Heart right ventricle (tissue), 16 donors: ENCODE data around the gene NPB. TPM values are rescaled to one million over a fixed set of nuclear protein-coding genes. Genes with fewer than 3 reads are reported as not detected.

Experiments
- ATAC-seq, 8 donors: fragments of 200-7000 bp; cut with Tn5 transposase; one replicate each; pipeline ENCODE4 v1.9.1; 2020; ENCODE audit warnings: mild to moderate bottlenecking in 8 of 8, moderate library complexity in 8 of 8, moderate number of reproducible peaks in 1 of 8
- DNase-seq, 2 donors: peaks; one replicate each; pipeline ENCODE4 v3.0.0-alpha.2; 2020
- H3K27ac ChIP-seq, 10 donors: fragments of 200-600 bp; sonication (generic) in 2 of 10; one replicate each; pipeline versions ENCODE4 v1.5.0 to v1.8.0; 2020 to 2022; ENCODE audit warnings: mild to moderate bottlenecking in 3 of 10
- H3K27me3 ChIP-seq, 7 donors: fragments of 200-600 bp; one replicate each; pipeline ENCODE4 v1.8.0; 2021 to 2022; ENCODE audit warnings: mild to moderate bottlenecking in 2 of 7
- H3K36me3 ChIP-seq, 9 donors: fragments of 200-600 bp; sonication (generic) in 1 of 9; one replicate each; pipeline versions ENCODE4 v1.5.0 to v1.8.0; 2020 to 2022; ENCODE audit warnings: mild to moderate bottlenecking in 2 of 9
- H3K4me1 ChIP-seq, 9 donors: fragments of 200-600 bp; sonication (generic) in 1 of 9; one replicate each; pipeline versions ENCODE4 v1.5.0 to v1.8.0; 2020 to 2022; ENCODE audit warnings: mild to moderate bottlenecking in 4 of 9
- H3K4me3 ChIP-seq, 10 donors: fragments of 200-600 bp; sonication (generic) in 2 of 10; one replicate each; pipeline versions ENCODE4 v1.5.0 to v1.8.0; 2020 to 2022; ENCODE audit warnings: mild to moderate bottlenecking in 7 of 10, moderate library complexity in 2 of 10
- H3K9me3 ChIP-seq, 11 donors: fragments of 200-600 bp in 10 of 11; sonication (generic) in 2 of 11; one replicate each; pipeline versions ENCODE4 v1.5.0 to v1.8.0; 2013 to 2022; ENCODE audit warnings: mild to moderate bottlenecking in 2 of 11, control low read depth in 1 of 11, moderate library complexity in 1 of 11
- WGBS, 2 donors: extraction: QIAGEN DNeasy Blood & Tissue Kit; methylation state at CpG; one replicate each; pipeline ENCODE4 v1.1.7; 2013; ENCODE audit warnings: inconsistent platforms in 1 of 2; 5-methylcytosine and 5-hydroxymethylcytosine counted together
- intact Hi-C, 10 donors: fragments of 100-400 bp; cut with DNase I; formaldehyde crosslinking; loops; one replicate each; pipeline versions ENCODE4 v1.11.1 to v1.14.2; 2022
- polyA plus RNA-seq, 2 donors: library from polyadenylated mRNA; stranded (reverse); fragments of 200-250 nt; gene quantifications; one replicate each; pipeline ENCODE4 v1.2.3, GENCODE V29; 2013
- total RNA-seq, 10 donors: library from RNA; stranded (reverse); fragmentation: NEBNext Ultra II Directional in 3 of 10; extraction: Animal tissue kit (Norgen Biotek cat#: 25700) in 3 of 10; gene quantifications; one replicate each; pipeline versions ENCODE4 v1.2.1 to v1.2.4, GENCODE V29; 2021 to 2023
- TF ChIP-seq, protein P1 (sequence below), 9 donors: fragments of 200-600 bp; sonication (generic) in 2 of 9; IDR thresholded peaks; one replicate each; pipeline versions ENCODE4 v1.5.0 to v1.8.0; 2021 to 2022; ENCODE audit warnings: antibody characterized with exemption in 9 of 9, mild to moderate bottlenecking in 5 of 9, moderate library complexity in 1 of 9
- donor health status: Arrhythmogenic right ventricular cardiomyopathy.
- donor health status: ischemic (EF 13 %, LVEDD 7.1; RV severe dilation, severe dysfunction).
- donor health status: healthy with polysubstance abuse.
- donor health status: DM: no; HTN: yes; CAD: no.
- donor health status: DM: no; HTN: no; CAD: no.
- donor health status: ischemic (EF 25% LVEDD 6.9; RV normal size, moderate dysfunction).
- donor health status: ischemic (EF 25% LVEDD 5.7; RV mildly dilated, moderate dysfunction).
- donor health status: healthy.
- donor health status: DM: yes; HTN: yes; CAD: no.
- donor health status: Ischemic cardiomyopathy.
- donor health status: ischemic (EF 35%, LVEDD 5.7; RV mildly dilated, moderate dysfunction).
- donor health status: nonischemic (EF 11% LVEDD 7.7; RV severe dilation, severe dysfunction).
- donor health status: DM: yes; HTN: yes; CAD: no.
- donor health status: PGD.
- donor health status: ischemic (EF 29% LVEDD 5.4; RV normal size, mild dysfunction).
- donor health status: nonischemic (EF 23%, LVEDD 6.1; RV moderate dilation, normal function).

NPB gene
- total and polyA plus RNA-seq, 12 donors: 0.13 to 0.83 (median 0.42) TPM

- intact Hi-C loops: no loop called here
- DNase-seq (no peak), ATAC-seq (no peak)
- Histone ChIP-seq H3K4me3 (no peak overlapping the region), H3K4me1 (peaks cover 17 to 50% (median 39%) of the 10 kb centered on the region in 9 donors), H3K27ac (no peak overlapping the region), H3K9me3 (no peaks in the 10 kb centered on the region), H3K36me3 (peaks cover 0 to 46% (median 31%) of the 10 kb centered on the region in 9 donors), H3K27me3 (no peaks in the 10 kb centered on the region)
- TF ChIP-seq, protein P1, sequence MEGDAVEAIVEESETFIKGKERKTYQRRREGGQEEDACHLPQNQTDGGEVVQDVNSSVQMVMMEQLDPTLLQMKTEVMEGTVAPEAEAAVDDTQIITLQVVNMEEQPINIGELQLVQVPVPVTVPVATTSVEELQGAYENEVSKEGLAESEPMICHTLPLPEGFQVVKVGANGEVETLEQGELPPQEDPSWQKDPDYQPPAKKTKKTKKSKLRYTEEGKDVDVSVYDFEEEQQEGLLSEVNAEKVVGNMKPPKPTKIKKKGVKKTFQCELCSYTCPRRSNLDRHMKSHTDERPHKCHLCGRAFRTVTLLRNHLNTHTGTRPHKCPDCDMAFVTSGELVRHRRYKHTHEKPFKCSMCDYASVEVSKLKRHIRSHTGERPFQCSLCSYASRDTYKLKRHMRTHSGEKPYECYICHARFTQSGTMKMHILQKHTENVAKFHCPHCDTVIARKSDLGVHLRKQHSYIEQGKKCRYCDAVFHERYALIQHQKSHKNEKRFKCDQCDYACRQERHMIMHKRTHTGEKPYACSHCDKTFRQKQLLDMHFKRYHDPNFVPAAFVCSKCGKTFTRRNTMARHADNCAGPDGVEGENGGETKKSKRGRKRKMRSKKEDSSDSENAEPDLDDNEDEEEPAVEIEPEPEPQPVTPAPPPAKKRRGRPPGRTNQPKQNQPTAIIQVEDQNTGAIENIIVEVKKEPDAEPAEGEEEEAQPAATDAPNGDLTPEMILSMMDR (IDR thresholded peaks at IDR 0.05): no peak
- 94 to 95% methylated on average over 31 of the region's 31 CpGs for WGBS, 2 donors
These were observed 11.5 kb downstream of the NPB start for GRCh38 chr17:81913394-81914102.

DNA sequence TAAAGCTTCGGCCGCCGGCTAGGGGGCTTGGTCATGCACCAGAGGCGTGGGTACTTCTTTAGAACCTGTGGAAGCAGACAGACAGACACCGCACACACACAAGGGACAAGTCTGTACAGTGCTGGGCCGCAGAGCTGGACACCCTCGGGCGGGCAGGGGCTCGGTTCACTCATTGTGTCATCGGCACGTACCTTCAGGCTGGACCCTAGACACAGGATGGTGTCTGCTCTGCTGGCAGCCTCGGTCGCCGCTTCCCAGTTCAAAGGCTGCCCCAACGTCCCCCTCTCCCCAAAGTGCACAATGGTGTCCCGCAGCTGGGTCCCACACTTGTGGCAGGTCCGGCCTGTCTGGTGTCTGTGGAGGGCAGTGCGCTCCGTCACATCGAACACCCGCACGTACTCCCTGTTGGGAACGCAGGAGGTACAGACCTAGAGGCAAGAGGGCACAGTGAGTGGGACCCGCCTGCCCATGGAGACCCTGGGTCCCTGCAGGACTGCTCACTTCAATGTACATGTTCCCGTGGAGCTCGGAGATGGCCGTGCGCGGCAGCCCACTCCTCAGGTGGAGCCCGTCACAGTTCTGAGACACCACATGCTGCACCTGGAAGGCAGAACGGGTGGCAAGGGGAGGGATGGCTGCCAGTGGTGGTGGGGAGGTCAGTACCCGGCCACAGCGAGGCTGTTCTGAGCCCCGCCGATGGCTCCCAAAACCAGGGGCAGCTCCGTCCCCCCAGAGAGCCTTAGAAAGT, 12.2 kb downstream of the NPB start:
- ATAC-seq (no peak), DNase-seq (no peak)
- peaks cover 17 to 51% (median 40%) of the 10 kb centered on the region in 9 donors for H3K4me1 ChIP-seq
- H3K27me3 ChIP-seq: no peaks in the 10 kb centered on the region
- H3K4me3 ChIP-seq: no peak overlapping the region
- H3K36me3 ChIP-seq: peaks cover 0 to 47% (median 32%) of the 10 kb centered on the region in 9 donors
- 97% methylated on average over 36 of the region's 36 CpGs for WGBS, 2 donors
- intact Hi-C loops: no loop called here
- no peak overlapping the region for H3K27ac ChIP-seq
- TF ChIP-seq, protein P1 (IDR thresholded peaks at IDR 0.05): no peak
- H3K9me3 ChIP-seq: no peaks in the 10 kb centered on the region

DNA sequence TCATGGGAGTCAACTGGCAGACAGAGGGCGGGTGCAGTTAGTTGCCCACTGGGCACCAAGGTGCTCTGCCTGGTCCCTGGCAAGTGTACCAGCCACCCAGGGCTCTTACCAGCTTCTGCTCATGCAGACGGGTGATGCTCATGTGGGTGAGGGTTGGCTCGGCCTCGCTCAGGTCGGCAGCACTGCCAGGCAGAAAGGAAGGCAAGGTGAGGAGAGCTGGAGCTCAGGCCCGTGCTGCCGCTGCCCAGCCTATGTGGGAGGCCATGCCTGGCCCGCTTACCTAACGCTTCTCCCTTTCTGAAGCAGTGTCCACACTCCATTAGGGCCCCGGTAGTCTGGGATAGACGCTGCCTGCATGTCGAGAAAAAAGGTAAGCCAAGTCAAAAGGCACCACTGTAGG, 13.3 kb downstream of the NPB start:
- H3K9me3 ChIP-seq: no peaks in the 10 kb centered on the region
- no peak for ATAC-seq
- intact Hi-C loops: no loop called here
- peaks cover 0 to 58% (median 32%) of the 10 kb centered on the region in 9 donors for H3K36me3 ChIP-seq
- 90 to 93% methylated on average over 12 of the region's 12 CpGs for WGBS, 2 donors
- no peak for DNase-seq
- TF ChIP-seq, protein P1 (IDR thresholded peaks at IDR 0.05): no peak
- no peaks in the 10 kb centered on the region for H3K27me3 ChIP-seq
- no peak overlapping the region for H3K4me3 ChIP-seq
- H3K4me1 ChIP-seq: peaks cover 14 to 52% (median 32%) of the 10 kb centered on the region in 9 donors
- no peak overlapping the region for H3K27ac ChIP-seq

DNA sequence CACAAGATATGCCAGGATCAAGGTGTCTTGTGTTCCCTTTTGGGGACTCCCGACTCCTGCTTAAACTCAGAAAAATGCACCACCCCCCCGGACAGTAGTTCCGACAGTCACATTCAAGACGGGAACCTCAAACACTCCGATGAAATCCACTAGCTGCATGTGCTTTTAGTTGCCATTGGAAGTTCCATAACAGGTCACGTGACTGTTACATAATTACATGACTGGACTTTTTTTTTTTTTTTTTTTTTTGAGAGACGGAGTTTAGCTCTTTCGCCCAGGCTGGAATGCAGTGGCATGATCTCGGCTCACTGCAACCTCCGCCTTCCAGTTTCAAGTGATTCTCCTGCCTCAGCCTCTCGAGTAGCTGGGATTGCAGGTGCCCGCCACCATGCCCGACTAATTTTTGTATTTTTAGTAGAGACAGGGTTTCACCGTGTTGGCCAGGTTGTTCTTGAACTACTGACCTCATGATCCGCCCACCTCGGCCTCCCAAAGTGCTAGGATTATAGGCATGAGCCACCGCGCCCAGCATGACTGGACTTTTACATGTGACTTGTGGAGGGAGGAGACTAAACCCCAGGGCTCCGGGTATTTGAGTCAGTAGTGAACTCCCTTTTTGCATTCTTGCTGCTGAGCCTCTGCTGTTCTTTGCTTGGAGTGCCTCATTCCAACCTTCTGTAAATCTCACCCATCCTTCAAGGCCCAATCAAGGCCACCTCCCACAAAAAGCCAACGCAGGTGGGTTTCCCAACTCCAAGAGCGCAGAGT, 14.4 kb downstream of the NPB start:
- no peaks in the 10 kb centered on the region for H3K9me3 ChIP-seq
- ATAC-seq (no peak), DNase-seq (no peak)
- intact Hi-C loops: no loop called here
- peak overlapping the region in 3 of 10 donors; percentile 65 to 85 (median 80) for H3K4me3 ChIP-seq
- no peaks in the 10 kb centered on the region for H3K27me3 ChIP-seq
- H3K36me3 ChIP-seq: peaks cover 0 to 68% (median 32%) of the 10 kb centered on the region in 9 donors
- 82 to 83% methylated on average over 21 of the region's 21 CpGs for WGBS, 2 donors
- H3K4me1 ChIP-seq: peaks cover 10 to 57% (median 27%) of the 10 kb centered on the region in 9 donors
- H3K27ac ChIP-seq: no peak overlapping the region
- TF ChIP-seq, protein P1 (IDR thresholded peaks at IDR 0.05): no peak
